Cardiac muscle cell (in vitro differentiated cells and primary cell): Measurements from ENCODE around the gene CYTIP. TPM values are rescaled to one million over a fixed set of nuclear protein-coding genes. Genes with fewer than 3 reads are reported as not detected.

Experiments used
- DNase-seq, 2 donors: peaks; one replicate each; pipeline versions ENCODE4 v3.0.0 to v3.0.0-alpha.2; 2010 to 2017; ENCODE audit warnings: low read depth in 1 of 2, low spot score in 1 of 2
- H3K27ac ChIP-seq: fragments of 200-600 bp; sonication (generic); 2 replicates; pipeline ENCODE4 v1.5.1; 2016
- H3K27me3 ChIP-seq: fragments of 200-600 bp; sonication (generic); 2 replicates; pipeline ENCODE4 v1.6.0; 2016; ENCODE audit warnings: control low read depth
- H3K36me3 ChIP-seq: fragments of 200-600 bp; sonication (generic); 2 replicates; pipeline ENCODE4 v1.5.1; 2016; ENCODE audit warnings: control low read depth
- H3K4me1 ChIP-seq: fragments of 200-600 bp; sonication (generic); 2 replicates; pipeline ENCODE4 v1.8.1; 2017; ENCODE audit warnings: low read depth, mild to moderate bottlenecking, mixed run types
- H3K4me3 ChIP-seq: fragments of 200-600 bp; sonication (generic); 2 replicates; pipeline ENCODE4 v1.5.1; 2016; ENCODE audit warnings: mild to moderate bottlenecking
- H3K9me3 ChIP-seq: fragments of 200-600 bp; sonication (generic); 2 replicates; pipeline ENCODE4 v1.5.1; 2017; ENCODE audit warnings: low read depth, mild to moderate bottlenecking, control low read depth
- CTCF ChIP-seq: IDR thresholded peaks from 2 replicates; pipeline ENCODE4 v1.5.1; 2012; ENCODE audit warnings: low read depth, mild to moderate bottlenecking, low read length
- polyA plus RNA-seq: library from polyadenylated mRNA; unstranded; fragments of >200 nt; fragmentation: Nextera tagmentation; extraction: Ambion mirVana; gene quantifications from 2 replicates; pipeline ENCODE4 v1.2.1, GENCODE V29; 2016
- total RNA-seq: library from RNA; depleted of rRNA; stranded (reverse); fragments of >200 nt; gene quantifications from 2 replicates; pipeline ENCODE4 v1.2.3, GENCODE V29; 2016

CYTIP gene
- total and polyA plus RNA-seq, 2 experiments from 2014 or later = not detected

- Histone ChIP-seq H3K27ac (no peak overlapping the region), H3K9me3 (no peaks in the 10 kb centered on the region)
Measured at GRCh38 chr2:157428500-157429175, 15.3 kb downstream of the CYTIP start.

GRCh38 chr2:157427922-157428303 lies 16.0 kb downstream of the CYTIP start:
- no peak for TF ChIP-seq CTCF
- Histone ChIP-seq H3K9me3 (no peaks in the 10 kb centered on the region), H3K4me3 (no peak overlapping the region), H3K27ac (no peak overlapping the region), H3K4me1 (no peaks in the 10 kb centered on the region), H3K27me3 (no peaks in the 10 kb centered on the region), H3K36me3 (no peaks in the 10 kb centered on the region)
- no peak for DNase-seq

More at GRCh38 chr2:157428500-157429175, 15.3 kb downstream of the CYTIP start:
- no peak for DNase-seq
- TF ChIP-seq CTCF = no peak
- Histone ChIP-seq H3K36me3 (no peaks in the 10 kb centered on the region), H3K4me3 (no peak overlapping the region), H3K4me1 (no peaks in the 10 kb centered on the region), H3K27me3 (no peaks in the 10 kb centered on the region)

DNA sequence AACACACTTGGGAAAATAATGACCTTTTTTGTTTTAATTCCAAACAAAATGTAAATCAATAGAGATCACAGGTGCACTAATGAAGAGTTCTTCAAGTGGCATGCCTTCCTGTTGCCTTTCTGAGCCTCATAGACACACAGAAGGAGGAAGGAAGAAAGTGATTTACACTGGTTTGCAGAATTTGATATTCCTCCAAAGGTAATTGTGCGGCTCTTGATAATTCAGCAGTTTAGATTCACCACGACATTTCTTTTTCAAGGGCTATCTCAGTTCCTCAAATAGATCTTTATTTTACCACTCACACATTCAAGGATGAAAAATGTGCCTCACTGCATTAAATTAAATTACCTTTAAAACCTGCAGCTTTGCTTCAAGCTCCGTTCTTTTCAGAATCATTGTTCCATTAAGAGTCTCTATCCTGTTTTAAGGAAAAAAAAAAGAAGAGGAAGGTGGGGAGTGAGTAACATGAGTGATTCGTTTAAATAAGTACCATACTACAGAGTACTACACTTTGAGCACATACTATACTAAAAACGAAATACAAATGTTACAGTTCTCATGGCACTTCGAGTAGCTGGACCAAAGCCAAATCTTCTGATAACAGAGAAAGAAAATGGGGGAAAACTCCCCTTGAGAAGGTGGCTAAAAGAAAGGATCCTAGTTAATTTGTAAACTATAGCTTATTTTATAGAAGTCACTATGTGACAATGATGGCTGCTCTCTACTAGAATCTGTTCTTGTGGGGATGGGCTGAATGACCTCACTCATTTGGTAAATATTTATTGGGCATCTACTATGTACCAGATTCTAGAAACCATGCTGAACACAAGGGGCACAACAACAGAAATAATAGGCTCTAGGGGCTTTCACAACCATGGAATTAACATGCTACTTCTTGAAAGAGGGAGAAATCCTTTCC lies 16.6 kb downstream of the CYTIP start:
- Histone ChIP-seq H3K4me1 (no peaks in the 10 kb centered on the region), H3K36me3 (no peaks in the 10 kb centered on the region), H3K9me3 (no peaks in the 10 kb centered on the region), H3K27me3 (no peaks in the 10 kb centered on the region), H3K4me3 (no peak overlapping the region), H3K27ac (no peak overlapping the region)
- no peak for DNase-seq
- no peak for TF ChIP-seq CTCF

- Histone ChIP-seq H3K27me3 (no peaks in the 10 kb centered on the region), H3K27ac (no peak overlapping the region), H3K4me1 (no peaks in the 10 kb centered on the region), H3K4me3 (no peak overlapping the region), H3K9me3 (no peaks in the 10 kb centered on the region), H3K36me3 (no peaks in the 10 kb centered on the region)
- no peak for DNase-seq
- TF ChIP-seq CTCF = no peak
Measured at GRCh38 chr2:157426477-157426994, 17.4 kb downstream of the CYTIP start.

- no peaks in the 10 kb centered on the region for H3K36me3 ChIP-seq
- no peak for DNase-seq
- H3K27ac ChIP-seq = no peak overlapping the region
- no peaks in the 10 kb centered on the region for H3K27me3 ChIP-seq
- H3K4me3 ChIP-seq = no peak overlapping the region
- no peaks in the 10 kb centered on the region for H3K4me1 ChIP-seq
- TF ChIP-seq CTCF = no peak
- H3K9me3 ChIP-seq = no peaks in the 10 kb centered on the region
Measured at GRCh38 chr2:157424374-157424773, 19.5 kb downstream of the CYTIP start.
